ENCODE measurements around the gene ZNF319.

Gene ZNF319

DNA sequence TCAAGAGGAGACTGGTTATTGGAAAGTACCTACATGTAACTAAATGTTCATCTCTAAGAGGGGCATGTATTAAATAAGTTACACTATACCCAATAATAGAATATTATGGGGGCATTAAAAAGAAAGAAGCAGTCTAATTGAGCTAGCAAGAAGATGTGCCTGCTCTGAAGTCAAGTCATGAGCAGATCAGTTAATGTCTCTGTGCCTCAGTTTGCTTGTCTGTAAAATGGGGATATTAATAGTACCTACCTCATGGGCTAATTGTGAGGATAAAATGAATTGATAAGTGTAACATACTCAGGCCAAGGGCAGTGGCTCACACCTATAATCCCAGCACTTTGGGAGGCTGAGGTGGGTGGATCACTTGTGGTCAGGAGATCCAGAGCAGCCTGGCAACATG is 32.6 kb downstream of the ZNF319 start:
- no peak overlapping the region for H3K27ac ChIP-seq (ENCODE audit: low read depth, low read length)
- H3K9ac ChIP-seq (ENCODE audit: low read depth, low read length) = no peak overlapping the region
- H3K4me3 ChIP-seq (ENCODE audit: low read length) = no peak overlapping the region

DNA sequence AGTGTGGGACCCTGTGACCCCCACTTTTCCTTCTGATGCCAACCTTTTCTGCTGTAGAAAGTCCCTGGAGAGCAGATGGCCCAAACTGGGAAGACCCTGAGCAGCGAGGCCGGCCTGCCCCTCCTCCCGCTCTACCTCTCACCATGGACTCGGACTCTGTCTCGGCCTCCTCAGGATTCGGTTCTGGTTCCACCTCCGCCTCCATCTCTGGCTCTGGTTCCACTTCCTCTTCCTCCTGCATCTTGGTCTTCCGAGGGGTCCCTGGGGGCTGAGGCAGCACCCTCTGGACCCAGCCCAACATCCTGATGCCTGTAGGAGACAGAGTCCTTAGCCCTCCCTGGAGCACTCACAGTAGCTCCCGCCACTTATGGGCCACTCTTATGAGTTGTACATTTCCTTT is 33.5 kb downstream of the ZNF319 start:
- no peaks in the 10 kb centered on the region for H3K36me3 ChIP-seq (ENCODE audit: insufficient read depth, low read length)
- no peaks in the 10 kb centered on the region for H3K27me3 ChIP-seq (ENCODE audit: insufficient read depth, low read length)
- WGBS = 92% methylated on average over 9 of the region's 9 CpGs
- no peaks in the 10 kb centered on the region for H3K4me1 ChIP-seq (ENCODE audit: insufficient read depth, low read length)
- H3K9me3 ChIP-seq (ENCODE audit: insufficient read depth, low read depth, low read length) = no peaks in the 10 kb centered on the region
- H3K4me3 ChIP-seq (ENCODE audit: low read length) = no peak overlapping the region
- no peak overlapping the region for H3K27ac ChIP-seq (ENCODE audit: low read depth, low read length)
- no peak overlapping the region for H3K9ac ChIP-seq (ENCODE audit: low read depth, low read length)

More for the DNA sequence above, 32.6 kb downstream of the ZNF319 start:
- Histone ChIP-seq H3K4me1 (ENCODE audit: insufficient read depth, low read length) (no peaks in the 10 kb centered on the region), H3K27me3 (ENCODE audit: insufficient read depth, low read length) (no peaks in the 10 kb centered on the region), H3K36me3 (ENCODE audit: insufficient read depth, low read length) (no peaks in the 10 kb centered on the region), H3K9me3 (ENCODE audit: insufficient read depth, low read depth, low read length) (no peaks in the 10 kb centered on the region)

GRCh38 chr16:57966204-57966771 is 34.2 kb downstream of the ZNF319 start:
- WGBS = 84% methylated on average over 4 of the region's 4 CpGs
- Histone ChIP-seq H3K9ac (ENCODE audit: low read depth, low read length) (no peak overlapping the region), H3K36me3 (ENCODE audit: insufficient read depth, low read length) (no peaks in the 10 kb centered on the region), H3K4me1 (ENCODE audit: insufficient read depth, low read length) (no peaks in the 10 kb centered on the region), H3K27me3 (ENCODE audit: insufficient read depth, low read length) (no peaks in the 10 kb centered on the region), H3K4me3 (ENCODE audit: low read length) (no peak overlapping the region), H3K9me3 (ENCODE audit: insufficient read depth, low read depth, low read length) (no peaks in the 10 kb centered on the region), H3K27ac (ENCODE audit: low read depth, low read length) (no peak overlapping the region)

DNA sequence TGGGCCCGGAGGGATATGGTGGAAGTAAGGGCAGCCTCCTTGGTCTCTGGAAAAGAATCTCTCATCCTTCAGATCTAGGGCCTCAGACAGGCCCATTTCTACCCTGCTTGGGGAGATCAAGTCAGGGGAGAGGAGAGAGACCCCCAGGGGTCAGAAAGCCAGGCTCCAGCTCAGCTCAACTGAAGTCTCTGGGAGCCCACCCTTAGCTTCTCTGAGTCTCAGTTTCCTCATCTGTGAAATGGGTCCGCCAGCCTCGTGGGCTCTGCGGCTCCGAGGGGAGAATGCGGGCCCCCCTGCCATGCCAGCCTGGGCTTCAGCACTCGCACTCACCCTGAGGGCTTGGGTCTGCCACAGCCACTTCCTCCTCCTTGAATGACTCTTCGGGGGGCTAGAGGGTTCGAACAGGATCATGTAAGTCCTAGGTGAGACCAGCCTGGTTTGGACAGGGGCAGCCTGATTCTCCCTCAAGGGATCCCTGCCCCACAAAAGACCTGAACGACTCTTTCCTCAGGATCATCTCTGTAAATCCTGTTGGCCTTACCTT is 36.2 kb downstream of the ZNF319 start:
- H3K4me1 ChIP-seq (ENCODE audit: insufficient read depth, low read length) = no peaks in the 10 kb centered on the region
- 78% methylated on average over 9 of the region's 10 CpGs for WGBS

GRCh38 chr16:57962756-57963155 is 37.7 kb downstream of the ZNF319 start:
- no peak overlapping the region for H3K27ac ChIP-seq (ENCODE audit: low read depth, low read length)
- no peaks in the 10 kb centered on the region for H3K9me3 ChIP-seq (ENCODE audit: insufficient read depth, low read depth, low read length)
- H3K4me3 ChIP-seq (ENCODE audit: low read length) = no peak overlapping the region
- H3K27me3 ChIP-seq (ENCODE audit: insufficient read depth, low read length) = no peaks in the 10 kb centered on the region
- 80% methylated on average over 9 of the region's 9 CpGs for WGBS
- H3K9ac ChIP-seq (ENCODE audit: low read depth, low read length) = no peak overlapping the region
- H3K4me1 ChIP-seq (ENCODE audit: insufficient read depth, low read length) = no peaks in the 10 kb centered on the region
- no peaks in the 10 kb centered on the region for H3K36me3 ChIP-seq (ENCODE audit: insufficient read depth, low read length)

More for the DNA sequence above, 36.2 kb downstream of the ZNF319 start:
- no peaks in the 10 kb centered on the region for H3K9me3 ChIP-seq (ENCODE audit: insufficient read depth, low read depth, low read length)
- no peaks in the 10 kb centered on the region for H3K27me3 ChIP-seq (ENCODE audit: insufficient read depth, low read length)
- no peak overlapping the region for H3K27ac ChIP-seq (ENCODE audit: low read depth, low read length)
- H3K36me3 ChIP-seq (ENCODE audit: insufficient read depth, low read length) = no peaks in the 10 kb centered on the region
- H3K9ac ChIP-seq (ENCODE audit: low read depth, low read length) = no peak overlapping the region
- no peak overlapping the region for H3K4me3 ChIP-seq (ENCODE audit: low read length)

- H3K27me3 ChIP-seq (ENCODE audit: insufficient read depth, low read length) = no peaks in the 10 kb centered on the region
- no peak overlapping the region for H3K4me3 ChIP-seq (ENCODE audit: low read length)
- 86% methylated on average over 5 of the region's 5 CpGs for WGBS
- no peak overlapping the region for H3K27ac ChIP-seq (ENCODE audit: low read depth, low read length)
- no peaks in the 10 kb centered on the region for H3K36me3 ChIP-seq (ENCODE audit: insufficient read depth, low read length)
- no peaks in the 10 kb centered on the region for H3K4me1 ChIP-seq (ENCODE audit: insufficient read depth, low read length)
- no peak overlapping the region for H3K9ac ChIP-seq (ENCODE audit: low read depth, low read length)
- H3K9me3 ChIP-seq (ENCODE audit: insufficient read depth, low read depth, low read length) = no peaks in the 10 kb centered on the region
These were observed 38.4 kb downstream of the ZNF319 start for GRCh38 chr16:57962046-57962445.

DNA sequence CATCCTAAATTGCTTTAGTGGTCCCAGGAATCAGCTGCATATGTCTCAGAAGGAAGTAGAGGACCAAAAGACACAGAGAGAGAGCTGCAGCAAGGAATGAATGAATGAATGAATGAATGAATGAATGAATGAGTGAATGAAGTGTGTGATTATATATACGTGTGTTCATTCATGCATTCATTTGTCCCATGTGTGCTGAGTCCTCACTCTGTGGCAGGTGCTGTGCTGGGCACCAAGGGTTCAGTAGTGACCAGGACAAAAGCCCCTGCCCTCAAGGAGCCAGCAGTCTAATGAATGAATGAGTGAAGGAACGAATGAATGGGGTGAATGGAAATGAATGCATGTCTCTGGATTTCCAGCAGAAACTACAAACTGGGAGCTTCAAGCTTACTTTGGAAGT is 38.9 kb downstream of the ZNF319 start:
- Histone ChIP-seq H3K27me3 (ENCODE audit: insufficient read depth, low read length) (no peaks in the 10 kb centered on the region), H3K9ac (ENCODE audit: low read depth, low read length) (no peak overlapping the region), H3K36me3 (ENCODE audit: insufficient read depth, low read length) (no peaks in the 10 kb centered on the region), H3K9me3 (ENCODE audit: insufficient read depth, low read depth, low read length) (no peaks in the 10 kb centered on the region), H3K27ac (ENCODE audit: low read depth, low read length) (no peak overlapping the region), H3K4me3 (ENCODE audit: low read length) (no peak overlapping the region), H3K4me1 (ENCODE audit: insufficient read depth, low read length) (no peaks in the 10 kb centered on the region)
- 87% methylated on average over 2 of the region's 2 CpGs for WGBS

- no peak overlapping the region for H3K9ac ChIP-seq (ENCODE audit: low read depth, low read length)
- WGBS = 86% methylated on average over 7 of the region's 7 CpGs
- H3K4me1 ChIP-seq (ENCODE audit: insufficient read depth, low read length) = no peaks in the 10 kb centered on the region
These were observed 39.5 kb downstream of the ZNF319 start for GRCh38 chr16:57960826-57961472.

GRCh38 chr16:57960310-57960709 is 40.2 kb downstream of the ZNF319 start:
- Histone ChIP-seq H3K4me1 (ENCODE audit: insufficient read depth, low read length) (no peaks in the 10 kb centered on the region), H3K9ac (ENCODE audit: low read depth, low read length) (no peak overlapping the region), H3K27ac (ENCODE audit: low read depth, low read length) (no peak overlapping the region), H3K36me3 (ENCODE audit: insufficient read depth, low read length) (no peaks in the 10 kb centered on the region), H3K4me3 (ENCODE audit: low read length) (no peak overlapping the region), H3K9me3 (ENCODE audit: insufficient read depth, low read depth, low read length) (no peaks in the 10 kb centered on the region), H3K27me3 (ENCODE audit: insufficient read depth, low read length) (no peaks in the 10 kb centered on the region)
- 94% methylated on average over 6 of the region's 10 CpGs for whole genome bisulfite sequencing

More at GRCh38 chr16:57960826-57961472, 39.5 kb downstream of the ZNF319 start:
- Histone ChIP-seq H3K36me3 (ENCODE audit: insufficient read depth, low read length) (no peaks in the 10 kb centered on the region), H3K27ac (ENCODE audit: low read depth, low read length) (no peak overlapping the region), H3K27me3 (ENCODE audit: insufficient read depth, low read length) (no peaks in the 10 kb centered on the region), H3K4me3 (ENCODE audit: low read length) (no peak overlapping the region), H3K9me3 (ENCODE audit: insufficient read depth, low read depth, low read length) (no peaks in the 10 kb centered on the region)

DNA sequence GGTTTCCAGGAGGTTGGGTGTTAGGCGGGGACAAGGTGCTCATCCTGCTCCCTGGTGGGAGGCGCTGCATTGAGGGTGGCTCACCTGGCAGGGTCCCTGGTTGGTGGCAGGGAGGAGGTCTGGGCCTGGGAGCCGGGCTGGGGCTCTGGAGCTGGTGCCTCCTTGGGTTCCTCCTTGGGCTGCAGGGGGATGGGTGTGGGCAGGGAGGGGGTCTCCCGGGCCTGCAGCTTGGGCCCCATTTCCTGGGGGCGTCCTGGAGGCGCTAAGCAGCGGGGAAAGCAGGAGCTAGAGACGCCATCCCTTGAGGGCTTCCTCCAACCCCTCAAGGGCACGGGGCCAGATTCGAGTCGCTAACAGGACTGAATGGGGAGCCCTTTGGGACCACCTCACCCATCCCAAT is 40.7 kb downstream of the ZNF319 start:
- Histone ChIP-seq H3K36me3 (ENCODE audit: insufficient read depth, low read length) (no peaks in the 10 kb centered on the region), H3K27me3 (ENCODE audit: insufficient read depth, low read length) (no peaks in the 10 kb centered on the region), H3K4me3 (ENCODE audit: low read length) (no peak overlapping the region), H3K9ac (ENCODE audit: low read depth, low read length) (no peak overlapping the region), H3K9me3 (ENCODE audit: insufficient read depth, low read depth, low read length) (no peaks in the 10 kb centered on the region), H3K27ac (ENCODE audit: low read depth, low read length) (no peak overlapping the region), H3K4me1 (ENCODE audit: insufficient read depth, low read length) (no peaks in the 10 kb centered on the region)
- WGBS = 87% methylated on average over 11 of the region's 11 CpGs

- Histone ChIP-seq H3K4me3 (ENCODE audit: low read length) (no peak overlapping the region), H3K9ac (ENCODE audit: low read depth, low read length) (no peak overlapping the region), H3K27me3 (ENCODE audit: insufficient read depth, low read length) (no peaks in the 10 kb centered on the region), H3K36me3 (ENCODE audit: insufficient read depth, low read length) (no peaks in the 10 kb centered on the region), H3K9me3 (ENCODE audit: insufficient read depth, low read depth, low read length) (no peaks in the 10 kb centered on the region), H3K4me1 (ENCODE audit: insufficient read depth, low read length) (no peaks in the 10 kb centered on the region), H3K27ac (ENCODE audit: low read depth, low read length) (no peak overlapping the region)
- WGBS = 91% methylated on average over 8 of the region's 8 CpGs
These were observed 41.4 kb downstream of the ZNF319 start for GRCh38 chr16:57959121-57959520.
